Measurements from ENCODE around the gene DRAXIN.

DNA sequence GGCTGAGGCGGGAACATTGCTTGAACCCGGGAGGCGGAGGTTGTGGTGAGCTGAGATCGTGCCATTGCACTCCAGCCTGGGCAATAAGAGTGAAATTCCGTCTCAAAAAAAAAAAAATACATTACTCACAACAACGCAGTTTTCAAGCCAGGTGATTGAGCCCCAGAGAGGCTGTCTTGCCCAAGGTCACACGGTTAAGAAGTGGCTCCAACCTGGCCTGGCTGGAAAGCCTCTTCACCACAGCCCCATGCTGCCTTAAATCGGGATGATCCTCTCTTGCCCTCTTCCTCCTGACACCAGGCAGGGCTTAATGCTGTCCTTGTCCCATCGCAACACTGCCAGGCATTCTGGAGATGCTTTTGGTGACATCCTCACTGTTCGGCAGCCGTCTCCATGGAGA, 21.6 kb downstream of the DRAXIN start:
- no peak for TF ChIP-seq YY1 (IDR thresholded peaks at IDR 0.05; ENCODE audit: low read depth)
- no peak for TF ChIP-seq EGR1 (IDR thresholded peaks at IDR 0.05)
- TF ChIP-seq, protein P1, sequence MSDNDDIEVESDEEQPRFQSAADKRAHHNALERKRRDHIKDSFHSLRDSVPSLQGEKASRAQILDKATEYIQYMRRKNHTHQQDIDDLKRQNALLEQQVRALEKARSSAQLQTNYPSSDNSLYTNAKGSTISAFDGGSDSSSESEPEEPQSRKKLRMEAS (IDR thresholded peaks at IDR 0.05): no peak
- peak; percentile 56 for TF ChIP-seq CEBPB (IDR thresholded peaks at IDR 0.05)
- TF ChIP-seq, protein P2, sequence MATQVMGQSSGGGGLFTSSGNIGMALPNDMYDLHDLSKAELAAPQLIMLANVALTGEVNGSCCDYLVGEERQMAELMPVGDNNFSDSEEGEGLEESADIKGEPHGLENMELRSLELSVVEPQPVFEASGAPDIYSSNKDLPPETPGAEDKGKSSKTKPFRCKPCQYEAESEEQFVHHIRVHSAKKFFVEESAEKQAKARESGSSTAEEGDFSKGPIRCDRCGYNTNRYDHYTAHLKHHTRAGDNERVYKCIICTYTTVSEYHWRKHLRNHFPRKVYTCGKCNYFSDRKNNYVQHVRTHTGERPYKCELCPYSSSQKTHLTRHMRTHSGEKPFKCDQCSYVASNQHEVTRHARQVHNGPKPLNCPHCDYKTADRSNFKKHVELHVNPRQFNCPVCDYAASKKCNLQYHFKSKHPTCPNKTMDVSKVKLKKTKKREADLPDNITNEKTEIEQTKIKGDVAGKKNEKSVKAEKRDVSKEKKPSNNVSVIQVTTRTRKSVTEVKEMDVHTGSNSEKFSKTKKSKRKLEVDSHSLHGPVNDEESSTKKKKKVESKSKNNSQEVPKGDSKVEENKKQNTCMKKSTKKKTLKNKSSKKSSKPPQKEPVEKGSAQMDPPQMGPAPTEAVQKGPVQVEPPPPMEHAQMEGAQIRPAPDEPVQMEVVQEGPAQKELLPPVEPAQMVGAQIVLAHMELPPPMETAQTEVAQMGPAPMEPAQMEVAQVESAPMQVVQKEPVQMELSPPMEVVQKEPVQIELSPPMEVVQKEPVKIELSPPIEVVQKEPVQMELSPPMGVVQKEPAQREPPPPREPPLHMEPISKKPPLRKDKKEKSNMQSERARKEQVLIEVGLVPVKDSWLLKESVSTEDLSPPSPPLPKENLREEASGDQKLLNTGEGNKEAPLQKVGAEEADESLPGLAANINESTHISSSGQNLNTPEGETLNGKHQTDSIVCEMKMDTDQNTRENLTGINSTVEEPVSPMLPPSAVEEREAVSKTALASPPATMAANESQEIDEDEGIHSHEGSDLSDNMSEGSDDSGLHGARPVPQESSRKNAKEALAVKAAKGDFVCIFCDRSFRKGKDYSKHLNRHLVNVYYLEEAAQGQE (IDR thresholded peaks at IDR 0.05; ENCODE audit: low read depth): no peak
- no peak for TF ChIP-seq TAF1 (IDR thresholded peaks at IDR 0.05; ENCODE audit: low read depth)
- no peak for TF ChIP-seq NFIC (IDR thresholded peaks at IDR 0.05)

Data from Ishikawa (cell line).